HFF-Myc (cell line): Measurements from ENCODE around the gene MAST2.

Experiments
- DNase-seq: peaks from one replicate; pipeline ENCODE4 v3.0.0-alpha.2; 2011; ENCODE audit warnings: low read depth; ENCODE audit errors: extremely low read depth
- H3K4me3 ChIP-seq: replicated peaks from 2 replicates; pipeline ENCODE4 v1.5.1; 2011; ENCODE audit warnings: low read depth, mild to moderate bottlenecking, control low read depth, low read length
- CTCF ChIP-seq: IDR thresholded peaks from 2 replicates; pipeline ENCODE4 v1.5.1; 2012; ENCODE audit warnings: mild to moderate bottlenecking, low read depth, low read length, control low read depth; ENCODE audit errors: missing control alignments

MAST2 gene

DNA sequence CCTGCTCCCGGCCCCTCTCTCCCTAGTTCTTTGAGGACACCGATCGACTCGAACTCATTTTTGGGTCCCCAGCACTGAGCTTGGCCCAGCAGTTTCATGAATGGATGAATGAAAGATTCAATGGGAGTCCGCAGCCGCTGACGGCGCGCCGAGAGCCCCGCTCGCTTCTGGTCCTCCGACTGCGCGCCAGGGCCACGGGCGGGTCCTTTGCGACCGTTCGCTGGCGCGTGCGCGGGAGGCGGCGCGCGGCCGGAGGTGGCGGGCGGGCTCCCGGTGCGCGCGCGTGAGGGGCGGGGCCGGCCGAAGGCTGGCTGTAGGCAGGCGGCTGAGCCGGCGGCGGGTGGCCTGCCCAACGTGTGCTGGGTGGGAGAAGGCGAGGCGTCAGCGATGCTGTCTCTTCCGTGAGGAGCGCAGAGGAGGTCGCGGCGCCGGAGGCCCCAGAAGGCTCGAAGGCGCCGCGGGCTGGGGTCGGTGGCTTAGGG is at the start of gene MAST2:
MAST2 (plus strand) TSS at position 314 of the 482 bp plus-strand sequence. CDS start 284 bp downstream, outside the sequence.
- H3K4me3 ChIP-seq, result peak within 1 kb of the TSS; percentile 49
- peak; percentile 33 for DNase-seq
- no peak for TF ChIP-seq CTCF

- H3K4me3 ChIP-seq, result no peak overlapping the region
- DNase-seq, result no peak
- TF ChIP-seq CTCF, result no peak
Observed at GRCh38 chr1:45755697-45756096, 47.7 kb upstream of the MAST2 start.

DNA sequence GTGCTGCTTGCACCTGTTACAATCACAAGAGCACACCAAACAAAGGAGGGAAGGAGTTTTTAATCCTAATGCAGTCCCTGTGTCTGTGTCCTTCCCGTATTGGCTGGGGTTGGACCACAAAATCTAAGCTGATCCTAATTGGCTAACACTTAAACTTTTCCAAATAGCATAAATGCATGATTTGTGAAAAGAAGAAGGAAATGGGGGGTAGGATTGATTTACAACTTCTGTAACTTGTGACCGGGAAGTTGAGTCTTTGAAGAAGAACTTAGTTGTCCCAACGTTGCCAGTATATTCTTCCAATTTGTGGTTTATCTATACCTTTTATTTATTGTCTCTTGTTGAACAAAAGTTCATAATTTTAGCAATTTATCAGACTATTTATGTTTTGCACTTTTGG is 41.1 kb upstream of the MAST2 start:
- no peak for DNase-seq
- TF ChIP-seq CTCF, result no peak
- H3K4me3 ChIP-seq, result no peak overlapping the region

DNA sequence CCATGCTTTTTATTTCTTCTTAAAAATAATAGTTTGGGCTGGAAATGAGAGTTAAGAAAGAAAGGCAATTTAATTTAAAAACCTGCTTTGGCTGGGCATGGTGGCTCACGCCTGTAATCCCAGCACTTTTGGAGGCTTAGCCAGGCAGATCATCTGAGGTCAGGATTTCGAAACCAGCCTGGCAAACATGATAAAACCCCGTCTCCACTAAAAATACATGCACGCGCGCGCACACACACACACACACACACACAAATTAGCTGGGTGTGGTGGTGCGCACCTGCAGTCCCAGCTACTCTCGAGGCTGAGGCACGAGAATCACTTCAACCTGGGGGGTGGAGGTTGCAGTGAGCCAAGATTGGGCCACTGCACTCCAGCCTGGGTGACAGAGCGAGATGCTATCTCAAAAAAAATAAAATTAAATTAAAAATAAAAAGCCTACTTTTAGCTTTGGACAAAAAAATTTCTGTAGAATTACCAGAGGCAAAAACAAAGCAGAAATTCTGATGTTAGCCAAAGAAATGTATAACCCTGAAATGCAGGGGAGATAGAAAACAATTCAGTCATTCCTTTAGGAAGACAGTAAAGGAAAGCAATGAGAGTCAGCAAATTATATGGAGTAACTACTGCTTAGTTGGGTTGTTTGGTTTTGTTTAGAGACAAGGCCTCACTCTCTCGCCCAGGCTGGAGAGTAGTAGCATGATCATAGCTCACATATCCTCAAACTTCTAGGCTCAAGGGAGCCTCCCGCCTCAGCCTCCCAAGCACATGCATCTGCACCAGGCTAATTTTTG is 37.2 kb upstream of the MAST2 start:
- no peak overlapping the region for H3K4me3 ChIP-seq
- no peak for TF ChIP-seq CTCF
- no peak for DNase-seq

DNA sequence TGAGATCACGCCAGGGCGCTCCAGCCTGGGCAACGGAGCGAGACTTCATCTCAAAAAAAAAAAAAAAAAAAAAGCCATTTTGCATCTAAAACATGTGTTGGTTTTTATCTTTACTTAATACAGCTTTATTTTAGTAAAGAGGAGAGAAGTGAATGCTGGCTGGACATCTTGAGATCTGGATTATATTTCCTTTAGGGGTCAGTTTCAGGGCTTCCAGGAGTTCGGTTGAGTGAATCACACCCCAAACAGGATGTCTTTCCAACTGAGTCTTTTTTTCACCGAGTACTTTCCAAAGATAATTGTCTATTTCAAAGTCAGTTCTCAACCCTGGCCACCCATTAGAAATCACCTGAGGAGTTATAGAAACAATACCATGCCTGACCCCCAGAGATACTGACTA is 36.4 kb upstream of the MAST2 start:
- no peak for TF ChIP-seq CTCF
- peak; percentile 77 for DNase-seq
- H3K4me3 ChIP-seq, result no peak overlapping the region

DNA sequence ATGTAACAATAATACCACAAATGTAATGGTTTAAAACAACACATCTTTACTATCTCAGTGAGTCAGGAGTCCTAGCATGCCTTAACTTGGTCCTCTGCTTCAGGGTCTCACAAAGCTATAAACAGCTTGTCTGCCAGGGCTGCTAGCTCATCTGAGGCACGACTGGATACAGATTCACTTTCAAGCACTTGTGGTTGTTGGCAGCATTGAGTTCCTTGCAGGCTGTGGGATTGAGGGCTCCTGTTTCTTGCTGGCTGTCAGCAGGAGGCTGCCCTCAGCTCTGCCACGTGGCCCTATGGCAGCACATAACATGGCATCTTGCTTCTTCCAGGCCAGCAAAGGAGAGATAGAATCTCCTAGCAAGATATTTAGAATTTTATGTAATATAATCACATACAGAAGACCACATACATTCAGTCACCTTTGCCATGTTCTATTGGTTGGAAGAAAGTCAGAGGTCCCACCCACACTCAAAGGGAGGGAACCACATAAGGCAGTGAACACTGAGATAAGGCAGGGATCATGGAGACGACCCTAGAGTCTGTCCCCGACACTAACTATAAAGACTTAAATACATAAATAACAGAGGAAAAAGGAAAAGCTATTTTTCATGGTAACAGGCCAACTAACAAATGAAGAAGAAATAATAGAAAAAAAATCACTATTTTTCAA is 34.0 kb upstream of the MAST2 start:
- peak; percentile 40 for DNase-seq
- no peak overlapping the region for H3K4me3 ChIP-seq
- no peak for TF ChIP-seq CTCF
